ENCODE results near the gene IFNAR2.

- TF ChIP-seq YY1 (IDR thresholded peaks at IDR 0.05; ENCODE audit: insufficient read depth, insufficient read length), result no peak
- TF ChIP-seq SUZ12 (IDR thresholded peaks at IDR 0.05; ENCODE audit: extremely low read depth, insufficient read depth, insufficient read length), result no peak
These were observed 14.5 kb downstream of the IFNAR2 start for GRCh38 chr21:33244082-33244778.

All from NT2/D1 (cell line).